Measurements from ENCODE around the gene MCMBP.

Gene MCMBP

GRCh38 chr10:119896937-119897770 is 24.5 kb upstream of the MCMBP start:
- Histone ChIP-seq H3K4me3 (ENCODE audit: severe bottlenecking) (no peak overlapping the region), H3K36me3 (ENCODE audit: low read depth) (peaks cover 54% of the 10 kb centered on the region), H3K27me3 (ENCODE audit: insufficient read depth, poor library complexity, severe bottlenecking) (no peaks in the 10 kb centered on the region), H3K4me1 (ENCODE audit: insufficient read depth, poor library complexity, severe bottlenecking) (peaks cover 17% of the 10 kb centered on the region), H3K9me3 (ENCODE audit: severe bottlenecking) (no peaks in the 10 kb centered on the region), H3K27ac (ENCODE audit: poor library complexity, severe bottlenecking) (peak overlapping the region; percentile 23)
- DNase-seq (ENCODE audit: low spot score): no peak
- no peak for ATAC-seq (ENCODE audit: low read depth)
- TF ChIP-seq, protein P1, sequence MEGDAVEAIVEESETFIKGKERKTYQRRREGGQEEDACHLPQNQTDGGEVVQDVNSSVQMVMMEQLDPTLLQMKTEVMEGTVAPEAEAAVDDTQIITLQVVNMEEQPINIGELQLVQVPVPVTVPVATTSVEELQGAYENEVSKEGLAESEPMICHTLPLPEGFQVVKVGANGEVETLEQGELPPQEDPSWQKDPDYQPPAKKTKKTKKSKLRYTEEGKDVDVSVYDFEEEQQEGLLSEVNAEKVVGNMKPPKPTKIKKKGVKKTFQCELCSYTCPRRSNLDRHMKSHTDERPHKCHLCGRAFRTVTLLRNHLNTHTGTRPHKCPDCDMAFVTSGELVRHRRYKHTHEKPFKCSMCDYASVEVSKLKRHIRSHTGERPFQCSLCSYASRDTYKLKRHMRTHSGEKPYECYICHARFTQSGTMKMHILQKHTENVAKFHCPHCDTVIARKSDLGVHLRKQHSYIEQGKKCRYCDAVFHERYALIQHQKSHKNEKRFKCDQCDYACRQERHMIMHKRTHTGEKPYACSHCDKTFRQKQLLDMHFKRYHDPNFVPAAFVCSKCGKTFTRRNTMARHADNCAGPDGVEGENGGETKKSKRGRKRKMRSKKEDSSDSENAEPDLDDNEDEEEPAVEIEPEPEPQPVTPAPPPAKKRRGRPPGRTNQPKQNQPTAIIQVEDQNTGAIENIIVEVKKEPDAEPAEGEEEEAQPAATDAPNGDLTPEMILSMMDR (IDR thresholded peaks at IDR 0.05; ENCODE audit: poor library complexity, severe bottlenecking): no peak

GRCh38 chr10:119896061-119896655 is 23.5 kb upstream of the MCMBP start:
- ATAC-seq (ENCODE audit: low read depth) (no peak), DNase-seq (ENCODE audit: low spot score) (no peak)
- TF ChIP-seq, protein P1 (IDR thresholded peaks at IDR 0.05; ENCODE audit: poor library complexity, severe bottlenecking): no peak
- Histone ChIP-seq H3K4me1 (ENCODE audit: insufficient read depth, poor library complexity, severe bottlenecking) (peaks cover 17% of the 10 kb centered on the region), H3K9me3 (ENCODE audit: severe bottlenecking) (no peaks in the 10 kb centered on the region), H3K36me3 (ENCODE audit: low read depth) (peaks cover 44% of the 10 kb centered on the region), H3K27me3 (ENCODE audit: insufficient read depth, poor library complexity, severe bottlenecking) (no peaks in the 10 kb centered on the region), H3K4me3 (ENCODE audit: severe bottlenecking) (no peak overlapping the region), H3K27ac (ENCODE audit: poor library complexity, severe bottlenecking) (peak overlapping the region; percentile 23)

GRCh38 chr10:119893845-119894427 is 21.3 kb upstream of the MCMBP start:
- Histone ChIP-seq H3K4me1 (ENCODE audit: insufficient read depth, poor library complexity, severe bottlenecking) (peaks cover 17% of the 10 kb centered on the region), H3K27me3 (ENCODE audit: insufficient read depth, poor library complexity, severe bottlenecking) (no peaks in the 10 kb centered on the region), H3K36me3 (ENCODE audit: low read depth) (peaks cover 30% of the 10 kb centered on the region), H3K9me3 (ENCODE audit: severe bottlenecking) (no peaks in the 10 kb centered on the region), H3K27ac (ENCODE audit: poor library complexity, severe bottlenecking) (no peak overlapping the region), H3K4me3 (ENCODE audit: severe bottlenecking) (peak overlapping the region; percentile 64)
- no peak for DNase-seq (ENCODE audit: low spot score)
- TF ChIP-seq, protein P1 (IDR thresholded peaks at IDR 0.05; ENCODE audit: poor library complexity, severe bottlenecking): no peak
- no peak for ATAC-seq (ENCODE audit: low read depth)

DNA sequence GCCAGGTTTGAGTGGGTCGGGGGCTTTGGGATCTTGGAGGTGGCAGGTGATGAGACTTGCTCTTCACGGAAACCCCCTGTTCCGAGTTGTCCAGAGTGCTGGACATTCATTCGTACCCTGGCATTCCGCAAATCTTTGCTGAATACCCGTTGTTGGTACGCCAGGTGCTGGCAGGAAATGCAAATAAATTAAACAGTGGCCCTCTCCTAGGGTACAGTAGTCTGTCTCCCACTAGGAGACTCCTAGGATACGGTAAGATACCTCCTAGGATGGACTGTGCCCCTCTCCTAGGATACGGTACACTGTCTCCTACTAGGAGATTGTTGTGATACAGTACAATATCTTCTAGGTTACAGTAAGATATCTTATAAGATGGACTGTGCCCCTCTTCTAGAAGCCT is 20.4 kb upstream of the MCMBP start:
- H3K27ac ChIP-seq (ENCODE audit: poor library complexity, severe bottlenecking): peak overlapping the region; percentile 41
- TF ChIP-seq, protein P1 (IDR thresholded peaks at IDR 0.05; ENCODE audit: poor library complexity, severe bottlenecking): no peak
- no peak for ATAC-seq (ENCODE audit: low read depth)
- no peak for DNase-seq (ENCODE audit: low spot score)
- H3K9me3 ChIP-seq (ENCODE audit: severe bottlenecking): no peaks in the 10 kb centered on the region
- H3K4me3 ChIP-seq (ENCODE audit: severe bottlenecking): peak overlapping the region; percentile 64
- no peaks in the 10 kb centered on the region for H3K27me3 ChIP-seq (ENCODE audit: insufficient read depth, poor library complexity, severe bottlenecking)
- H3K4me1 ChIP-seq (ENCODE audit: insufficient read depth, poor library complexity, severe bottlenecking): peaks cover 17% of the 10 kb centered on the region
- H3K36me3 ChIP-seq (ENCODE audit: low read depth): peaks cover 21% of the 10 kb centered on the region
